Measurements from ENCODE around the gene CCR4.
"Not testable (repeated sequence)": the region's sequence is repeated elsewhere in the genome, so short reads cannot be mapped to it uniquely, and the experiment has no call there.

Gene CCR4

GRCh38 chr3:32968166-32968919, 16.9 kb downstream of the CCR4 start:
- DNase-seq, result no peak
- H3K27ac ChIP-seq (ENCODE audit: low read length), result no peak overlapping the region
- no peaks in the 10 kb centered on the region for H3K9me3 ChIP-seq (replicated peaks; ENCODE audit: insufficient read depth, low read length)
- no peak overlapping the region for H3K4me2 ChIP-seq (ENCODE audit: low read depth, low read length)
- no peak overlapping the region for H3K4me3 ChIP-seq (ENCODE audit: low read length)
- H3K79me2 ChIP-seq (ENCODE audit: low read length), result no peaks in the 10 kb centered on the region
- H3K36me3 ChIP-seq (replicated peaks; ENCODE audit: insufficient read depth, low read length), result no peaks in the 10 kb centered on the region
- TF ChIP-seq CTCF (IDR thresholded peaks at IDR 0.05; ENCODE audit: low read length) (peak; percentile 5; the same call in 1 of the 2 replicates), EZH2 (optimal IDR thresholded peaks at IDR 0.05; ENCODE audit: low read depth, low read length) (no peak), EZH2phosphoT487 (IDR thresholded peaks at IDR 0.05; ENCODE audit: low read length) (no peak)
- H2AFZ ChIP-seq (ENCODE audit: low read length), result no peak overlapping the region
- no peaks in the 10 kb centered on the region for H3K9me2 ChIP-seq (replicated peaks; ENCODE audit: insufficient read depth, low read length)
- H4K20me1 ChIP-seq (ENCODE audit: insufficient read depth, low read length), result no peaks in the 10 kb centered on the region
- H3K4me1 ChIP-seq (ENCODE audit: low read length), result no peaks in the 10 kb centered on the region
- no peaks in the 10 kb centered on the region for H3F3A ChIP-seq (ENCODE audit: insufficient read depth, low read length)
- no peak overlapping the region for H3K9ac ChIP-seq (ENCODE audit: low read length)
- H3K27me3 ChIP-seq (replicated peaks; ENCODE audit: insufficient read depth, low read length), result no peaks in the 10 kb centered on the region

GRCh38 chr3:32968920-32969389, 17.5 kb downstream of the CCR4 start:
- no peaks in the 10 kb centered on the region for H3K36me3 ChIP-seq (replicated peaks; ENCODE audit: insufficient read depth, low read length)
- H3K27me3 ChIP-seq (replicated peaks; ENCODE audit: insufficient read depth, low read length), result no peaks in the 10 kb centered on the region
- H3K4me3 ChIP-seq (ENCODE audit: low read length), result no peak overlapping the region
- H3F3A ChIP-seq (ENCODE audit: insufficient read depth, low read length), result no peaks in the 10 kb centered on the region
- no peak for TF ChIP-seq CTCF (IDR thresholded peaks at IDR 0.05; ENCODE audit: low read length)
- TF ChIP-seq EZH2 (optimal IDR thresholded peaks at IDR 0.05; ENCODE audit: low read depth, low read length), result no peak
- TF ChIP-seq EZH2phosphoT487 (IDR thresholded peaks at IDR 0.05; ENCODE audit: low read length), result no peak
- no peak overlapping the region for H3K9ac ChIP-seq (ENCODE audit: low read length)
- no peaks in the 10 kb centered on the region for H3K9me3 ChIP-seq (replicated peaks; ENCODE audit: insufficient read depth, low read length)
- H3K4me2 ChIP-seq (ENCODE audit: low read depth, low read length), result no peak overlapping the region
- no peak for DNase-seq
- H3K4me1 ChIP-seq (ENCODE audit: low read length), result no peaks in the 10 kb centered on the region
- H4K20me1 ChIP-seq (ENCODE audit: insufficient read depth, low read length), result no peaks in the 10 kb centered on the region
- no peaks in the 10 kb centered on the region for H3K9me2 ChIP-seq (replicated peaks; ENCODE audit: insufficient read depth, low read length)
- no peaks in the 10 kb centered on the region for H3K79me2 ChIP-seq (ENCODE audit: low read length)
- no peak overlapping the region for H2AFZ ChIP-seq (ENCODE audit: low read length)
- H3K27ac ChIP-seq (ENCODE audit: low read length), result no peak overlapping the region

GRCh38 chr3:32969656-32970055, 18.2 kb downstream of the CCR4 start:
- Histone ChIP-seq H3K27me3 (replicated peaks; ENCODE audit: insufficient read depth, low read length) (no peaks in the 10 kb centered on the region), H3K4me1 (ENCODE audit: low read length) (no peaks in the 10 kb centered on the region), H3K27ac (ENCODE audit: low read length) (no peak overlapping the region), H2AFZ (ENCODE audit: low read length) (no peak overlapping the region), H3K36me3 (replicated peaks; ENCODE audit: insufficient read depth, low read length) (no peaks in the 10 kb centered on the region), H3K79me2 (ENCODE audit: low read length) (no peaks in the 10 kb centered on the region), H3K4me3 (ENCODE audit: low read length) (no peak overlapping the region), H4K20me1 (ENCODE audit: insufficient read depth, low read length) (no peaks in the 10 kb centered on the region), H3K9me2 (replicated peaks; ENCODE audit: insufficient read depth, low read length) (no peaks in the 10 kb centered on the region), H3F3A (ENCODE audit: insufficient read depth, low read length) (no peaks in the 10 kb centered on the region), H3K9me3 (replicated peaks; ENCODE audit: insufficient read depth, low read length) (no peaks in the 10 kb centered on the region), H3K4me2 (ENCODE audit: low read depth, low read length) (no peak overlapping the region), H3K9ac (ENCODE audit: low read length) (no peak overlapping the region)
- TF ChIP-seq EZH2phosphoT487 (IDR thresholded peaks at IDR 0.05; ENCODE audit: low read length), result no peak
- no peak for TF ChIP-seq CTCF (IDR thresholded peaks at IDR 0.05; ENCODE audit: low read length)
- no peak for TF ChIP-seq EZH2 (optimal IDR thresholded peaks at IDR 0.05; ENCODE audit: low read depth, low read length)
- DNase-seq, result no peak

GRCh38 chr3:32971291-32971690, 19.8 kb downstream of the CCR4 start:
- H3K27me3 ChIP-seq (replicated peaks; ENCODE audit: insufficient read depth, low read length); H3K9me2 ChIP-seq (replicated peaks; ENCODE audit: insufficient read depth, low read length); H2AFZ ChIP-seq (ENCODE audit: low read length): not testable (repeated sequence)

More at GRCh38 chr3:32971291-32971690, 19.8 kb downstream of the CCR4 start:
- not testable (repeated sequence) for H3K4me2 ChIP-seq (ENCODE audit: low read depth, low read length); H3K4me3 ChIP-seq (ENCODE audit: low read length); H3K4me1 ChIP-seq (ENCODE audit: low read length); DNase-seq; H3K9ac ChIP-seq (ENCODE audit: low read length); H3K9me3 ChIP-seq (replicated peaks; ENCODE audit: insufficient read depth, low read length); H4K20me1 ChIP-seq (ENCODE audit: insufficient read depth, low read length); H3K79me2 ChIP-seq (ENCODE audit: low read length); H3K36me3 ChIP-seq (replicated peaks; ENCODE audit: insufficient read depth, low read length); H3F3A ChIP-seq (ENCODE audit: insufficient read depth, low read length); H3K27ac ChIP-seq (ENCODE audit: low read length)

All from MM.1S (cell line).